Astrocyte of the spinal cord (primary cell): Measurements from ENCODE around the gene KIF1A.

ENCODE experiments used
- DNase-seq: peaks from one replicate; pipeline ENCODE4 v3.0.0; 2011; ENCODE audit warnings: low read depth, low spot score
- H3K4me3 ChIP-seq: 2 replicates; pipeline ENCODE4 v1.5.1; 2011; ENCODE audit warnings: low read depth, mild to moderate bottlenecking, low read length, moderate library complexity
- in situ Hi-C: cut with HindIII; loops from 2 replicates; pipeline ENCODE4 v1.10.0; 2017; ENCODE audit warnings: low sequenced_read_pairs
- TF ChIP-seq, protein P1 (sequence below): IDR thresholded peaks from 2 replicates; pipeline ENCODE4 v1.5.1; 2012; ENCODE audit warnings: low read depth, mild to moderate bottlenecking, low read length, inconsistent platforms

Gene KIF1A

DNA sequence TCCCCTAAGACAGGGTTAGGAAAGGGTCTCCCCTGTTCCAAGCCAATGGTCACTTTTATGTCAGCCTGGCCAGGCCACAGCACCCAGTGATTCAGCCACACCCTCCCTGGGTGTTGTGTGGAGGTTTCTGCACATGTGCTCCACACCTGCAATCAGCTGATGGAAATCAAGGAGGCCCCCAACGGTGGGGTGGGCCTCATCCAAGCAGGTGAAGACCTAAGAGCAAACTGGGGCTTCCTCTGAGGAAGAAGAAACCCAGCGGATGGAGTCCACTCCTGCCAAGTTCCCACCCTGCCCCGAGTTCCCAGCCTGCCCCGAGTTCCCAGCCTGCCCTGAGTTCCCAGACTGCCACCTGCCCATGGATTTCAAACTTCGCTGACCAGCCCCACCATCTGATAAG lies 55.4 kb downstream of the KIF1A start:
- DNase-seq = no peak
- H3K4me3 ChIP-seq = no peak overlapping the region
- in situ Hi-C loops = no loop called here
- TF ChIP-seq, protein P1, sequence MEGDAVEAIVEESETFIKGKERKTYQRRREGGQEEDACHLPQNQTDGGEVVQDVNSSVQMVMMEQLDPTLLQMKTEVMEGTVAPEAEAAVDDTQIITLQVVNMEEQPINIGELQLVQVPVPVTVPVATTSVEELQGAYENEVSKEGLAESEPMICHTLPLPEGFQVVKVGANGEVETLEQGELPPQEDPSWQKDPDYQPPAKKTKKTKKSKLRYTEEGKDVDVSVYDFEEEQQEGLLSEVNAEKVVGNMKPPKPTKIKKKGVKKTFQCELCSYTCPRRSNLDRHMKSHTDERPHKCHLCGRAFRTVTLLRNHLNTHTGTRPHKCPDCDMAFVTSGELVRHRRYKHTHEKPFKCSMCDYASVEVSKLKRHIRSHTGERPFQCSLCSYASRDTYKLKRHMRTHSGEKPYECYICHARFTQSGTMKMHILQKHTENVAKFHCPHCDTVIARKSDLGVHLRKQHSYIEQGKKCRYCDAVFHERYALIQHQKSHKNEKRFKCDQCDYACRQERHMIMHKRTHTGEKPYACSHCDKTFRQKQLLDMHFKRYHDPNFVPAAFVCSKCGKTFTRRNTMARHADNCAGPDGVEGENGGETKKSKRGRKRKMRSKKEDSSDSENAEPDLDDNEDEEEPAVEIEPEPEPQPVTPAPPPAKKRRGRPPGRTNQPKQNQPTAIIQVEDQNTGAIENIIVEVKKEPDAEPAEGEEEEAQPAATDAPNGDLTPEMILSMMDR = no peak

DNA sequence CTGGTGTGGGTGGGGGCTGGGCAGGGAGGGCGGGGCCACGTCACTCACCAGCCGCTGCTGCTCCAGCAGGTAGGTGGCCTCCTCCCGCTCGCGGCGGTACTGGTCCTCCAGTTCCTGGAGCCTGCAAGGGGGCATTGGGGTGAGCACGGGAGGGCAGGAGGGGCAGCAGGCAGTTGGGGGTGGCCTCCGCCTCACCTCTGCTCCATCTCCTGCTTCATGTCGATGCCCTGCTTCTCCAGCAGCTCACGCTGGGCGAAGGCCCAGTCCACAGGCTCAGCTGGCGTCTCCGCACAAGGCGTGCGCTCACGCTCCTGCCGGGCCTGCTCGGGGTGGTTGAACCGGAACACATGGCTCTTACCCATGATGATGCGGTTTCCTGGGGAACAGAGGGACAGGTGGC lies 57.0 kb downstream of the KIF1A start:
- TF ChIP-seq, protein P1 = no peak
- H3K4me3 ChIP-seq = no peak overlapping the region
- in situ Hi-C loops = no loop called here
- DNase-seq = no peak

DNA sequence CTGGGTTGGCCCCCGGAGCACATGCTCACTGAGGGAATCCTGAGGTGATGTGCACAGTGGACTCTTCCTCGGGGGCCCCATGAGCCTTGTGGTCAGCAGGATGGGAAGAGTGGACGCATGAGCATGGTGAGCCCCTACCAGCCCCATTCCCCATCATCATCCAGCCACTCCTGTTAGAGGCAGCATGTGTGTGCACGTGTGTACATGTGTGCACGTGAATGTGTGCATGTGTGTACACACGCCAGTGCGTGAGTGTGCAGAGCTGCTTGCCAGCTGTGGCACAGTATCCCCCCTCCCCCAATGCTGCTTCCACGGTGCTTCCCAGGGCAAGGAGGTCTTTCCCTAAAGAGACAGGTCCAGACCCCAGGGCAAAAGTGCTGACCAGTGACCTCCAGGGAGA lies 57.8 kb downstream of the KIF1A start:
- DNase-seq = no peak
- in situ Hi-C loops = no loop called here
- TF ChIP-seq, protein P1 = no peak

DNA sequence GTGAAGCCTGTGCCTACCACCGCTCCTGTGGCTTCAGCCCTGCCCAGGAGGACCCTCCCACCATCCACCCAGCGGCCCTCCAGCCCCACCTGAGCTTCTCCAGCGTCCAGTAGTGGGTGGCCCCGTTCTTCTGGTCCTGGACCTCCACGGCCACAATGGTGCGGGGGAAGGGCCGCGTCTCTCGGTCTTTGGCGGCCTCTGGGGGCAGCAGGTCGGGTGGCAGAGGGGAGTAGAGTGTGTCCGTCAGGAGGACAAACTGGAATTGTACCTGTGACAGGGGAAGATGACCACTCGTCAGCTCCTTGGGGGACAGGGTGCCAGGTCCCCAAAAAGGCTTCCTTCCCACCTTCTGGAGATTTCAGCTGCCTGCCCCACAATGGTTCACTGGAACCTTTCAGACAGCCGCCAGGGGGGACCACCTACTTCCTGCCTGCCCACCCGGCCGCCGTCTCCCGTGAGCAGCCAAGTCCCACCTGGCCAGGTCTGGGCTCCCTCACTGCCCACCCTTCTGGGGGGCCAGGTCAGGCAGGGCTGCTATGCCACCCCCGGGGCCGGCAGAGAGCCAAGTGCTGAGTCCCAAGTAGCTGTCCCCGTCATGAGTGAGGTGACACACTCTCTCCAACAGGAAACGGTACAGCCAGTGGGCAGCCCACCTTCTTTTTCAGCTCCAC lies 59.3 kb downstream of the KIF1A start:
- H3K4me3 ChIP-seq = no peak overlapping the region
- in situ Hi-C loops = no loop called here
- no peak for DNase-seq
- TF ChIP-seq, protein P1 = no peak

More for the DNA sequence above, 57.8 kb downstream of the KIF1A start:
- no peak overlapping the region for H3K4me3 ChIP-seq

DNA sequence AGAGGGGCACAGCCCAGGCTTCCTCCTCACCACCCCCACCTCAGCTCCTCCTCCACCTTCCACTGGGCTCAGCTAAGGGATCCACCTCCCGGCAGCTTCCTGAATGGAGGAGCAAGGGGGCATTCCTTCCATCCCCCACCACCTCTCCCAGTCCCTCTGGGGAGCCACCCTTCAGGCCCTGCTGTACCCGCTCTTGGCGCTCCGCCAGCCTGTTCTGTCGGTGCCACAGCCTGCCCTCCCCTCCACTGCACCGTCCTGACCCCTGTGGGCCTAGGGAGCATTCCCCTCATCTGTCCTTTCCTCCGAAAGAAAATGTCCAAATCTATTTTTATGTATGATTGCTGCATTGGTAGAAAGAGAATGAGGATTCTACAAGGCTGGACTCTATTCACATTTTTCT lies 59.9 kb downstream of the KIF1A start:
- TF ChIP-seq, protein P1 = no peak
- DNase-seq = no peak
- no peak overlapping the region for H3K4me3 ChIP-seq
- in situ Hi-C loops = no loop called here

DNA sequence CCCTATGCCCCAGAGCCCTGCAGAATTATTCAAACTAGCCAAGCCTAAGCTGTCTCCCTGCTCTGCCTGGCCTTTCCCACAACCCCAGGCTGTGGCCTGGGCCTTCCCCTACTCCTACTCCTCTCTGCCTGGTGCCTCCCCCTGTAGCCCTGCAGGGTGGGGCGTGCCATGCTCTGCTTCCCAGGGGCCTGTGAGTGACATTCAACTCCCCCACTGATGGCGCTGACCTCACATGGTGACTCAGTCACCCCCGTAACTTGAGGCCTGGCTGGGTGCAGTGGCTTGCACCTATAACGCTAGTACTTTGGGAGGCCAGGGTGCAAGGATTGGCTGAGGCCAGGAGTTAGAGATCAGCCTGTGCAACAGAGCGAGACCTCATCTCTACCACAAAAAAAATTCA lies 60.6 kb downstream of the KIF1A start:
- H3K4me3 ChIP-seq = no peak overlapping the region
- no peak for DNase-seq
- TF ChIP-seq, protein P1 = no peak
- in situ Hi-C loops = no loop called here

DNA sequence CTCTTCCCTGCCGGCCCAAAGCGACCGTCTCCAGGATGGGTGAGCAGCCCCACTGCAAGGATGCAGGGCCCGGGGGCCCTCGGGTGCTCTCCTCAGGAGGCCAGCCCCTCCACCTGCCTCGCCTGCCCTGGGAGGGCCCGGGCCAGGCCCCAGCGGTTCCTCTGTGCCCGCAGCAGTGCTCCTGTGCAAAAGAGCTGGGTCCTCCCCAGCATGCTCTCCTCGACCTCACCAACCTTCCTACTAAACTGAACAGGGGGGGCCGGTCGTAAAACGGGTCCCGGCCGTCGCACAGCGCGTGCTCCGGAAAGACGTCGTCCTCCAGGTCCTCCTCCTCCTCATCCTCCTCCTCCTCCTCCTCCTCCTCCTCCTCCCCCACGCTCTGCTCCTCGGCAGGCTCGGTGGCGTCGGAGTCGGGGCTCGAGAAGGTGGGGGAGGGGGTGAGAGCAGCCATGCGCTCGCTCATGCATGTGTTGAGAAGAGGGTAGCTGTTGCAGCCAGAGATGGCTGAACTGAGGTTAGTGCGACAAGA lies 62.9 kb downstream of the KIF1A start:
- TF ChIP-seq, protein P1 = no peak
- no peak for DNase-seq
- in situ Hi-C loops = no loop called here
- H3K4me3 ChIP-seq = no peak overlapping the region
